ENCODE results near the gene RTCB. TPM values are rescaled to one million over a fixed set of nuclear protein-coding genes. Genes with fewer than 3 reads are reported as not detected.

RTCB gene
- polyA plus RNA-seq, 1 of the 3 experiments (the other 2 are of a cell fraction) = 89.6 TPM

DNA sequence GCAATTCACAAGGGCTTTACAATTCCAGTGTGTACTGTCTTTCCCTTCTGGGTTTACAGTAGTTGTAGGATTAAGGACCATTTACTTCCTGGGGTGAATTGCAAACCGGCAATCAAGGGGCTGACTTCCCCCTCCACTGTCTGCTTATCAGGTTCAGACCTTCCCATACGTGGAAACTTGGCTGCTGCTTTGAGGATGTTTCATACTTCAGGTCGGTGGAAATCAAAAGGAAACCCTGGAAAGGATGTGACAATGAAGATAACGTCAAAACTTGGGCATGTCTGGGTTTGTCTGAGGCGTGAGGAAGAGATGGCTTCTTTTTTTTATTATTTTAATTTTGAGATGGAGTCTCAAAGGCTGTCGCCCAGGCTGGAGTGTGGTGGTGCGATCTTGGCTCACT is 2.1 kb upstream of the RTCB start (continued):
- TF ChIP-seq FOXJ3 (CRISPR knock-in tag; IDR thresholded peaks at IDR 0.05) = no peak
- no peak for TF ChIP-seq SMC3 (IDR thresholded peaks at IDR 0.05; ENCODE audit: low read depth, low read length)
- TF ChIP-seq EP300 (IDR thresholded peaks at IDR 0.05; ENCODE audit: borderline replicate concordance in 1 of 2, low read depth in 1 of 2, low read length in 1 of 2) = no peak
- no peak for TF ChIP-seq EZH2phosphoT487 (IDR thresholded peaks at IDR 0.05; ENCODE audit: borderline replicate concordance, low read depth)
- no peak for TF ChIP-seq MXI1 (IDR thresholded peaks at IDR 0.05; ENCODE audit: low read depth, low read length)

DNA sequence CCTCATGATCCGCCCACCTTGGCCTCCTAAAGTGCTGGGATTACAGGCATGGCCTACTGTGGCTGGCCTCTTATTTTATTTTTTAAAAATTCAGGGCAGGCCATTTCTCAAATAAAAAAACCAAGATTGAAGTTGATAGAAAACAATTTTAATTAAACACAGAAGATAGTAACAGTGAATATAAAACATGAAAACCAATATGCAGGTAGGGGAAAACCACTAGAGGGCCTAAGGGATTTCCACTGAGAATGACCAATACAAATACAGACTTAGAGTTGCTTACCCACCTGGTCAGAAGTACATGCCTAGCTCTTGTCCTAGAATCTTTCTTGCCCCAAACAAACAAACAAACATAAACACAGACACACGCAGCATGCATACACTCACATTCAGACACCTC is 1.7 kb upstream of the RTCB start:
- Histone ChIP-seq H3K4me1 (ENCODE audit: control insufficient read depth in 1 of 2, insufficient read depth in 2 of 2, low read depth in 1 of 2, low read length in 1 of 2) (peaks cover 0 to 10% of the 10 kb centered on the region in 2 experiments; a peak in 3 of 4 replicates), H3K27ac (ENCODE audit: low read depth in 2 of 2, low read length in 1 of 2) (no peak overlapping the region), H3K4me2 (no peak overlapping the region), H3K79me2 (ENCODE audit: insufficient read depth) (peaks cover 33% of the 10 kb centered on the region), H4K20me1 (ENCODE audit: insufficient read depth) (no peaks in the 10 kb centered on the region; the same call in 1 of the 2 replicates), H3K9me2 (no peaks in the 10 kb centered on the region), H3K9ac (no peak overlapping the region), H3F3A (replicated peaks; ENCODE audit: insufficient read depth) (no peaks in the 10 kb centered on the region), H3K4me3 (ENCODE audit: low read depth in 2 of 2, low read length in 1 of 2) (no peak overlapping the region), H2AFZ (ENCODE audit: low read depth) (no peak overlapping the region), H3K9me3 (no peaks in the 10 kb centered on the region), H3K27me3 (ENCODE audit: insufficient read depth) (peaks cover 5% of the 10 kb centered on the region; the same call in 1 of the 2 replicates), H3K36me3 (replicated peaks in 1 of 2; ENCODE audit: control insufficient read depth in 1 of 2, insufficient read depth in 2 of 2, low read length in 1 of 2) (peaks cover 0 to 7% of the 10 kb centered on the region in 2 experiments)
- 90% methylated on average over 2 of the region's 2 CpGs for WGBS (ENCODE audit: low lambda C conversion rate)
- ChIA-PET POLR2A (no interaction called here), CTCF (interaction anchor here (0.6 to 8.7 kb wide), 5 partner anchors 13 to 148 kb away, joined by 3 to 75 read pairs (median 5); partner anchors contain the start of gene FBXO7)
- peak; percentile 53 for TF ChIP-seq RAD21 (IDR thresholded peaks at IDR 0.05; ENCODE audit: low read length)
- TF ChIP-seq SMC3 (IDR thresholded peaks at IDR 0.05; ENCODE audit: low read depth, low read length) = peak; percentile 54; the same call in 1 of the 2 replicates
- no peak for TF ChIP-seq TAF1 (IDR thresholded peaks at IDR 0.05; ENCODE audit: borderline replicate concordance, low read depth, low read length)
- TF ChIP-seq, protein P1, sequence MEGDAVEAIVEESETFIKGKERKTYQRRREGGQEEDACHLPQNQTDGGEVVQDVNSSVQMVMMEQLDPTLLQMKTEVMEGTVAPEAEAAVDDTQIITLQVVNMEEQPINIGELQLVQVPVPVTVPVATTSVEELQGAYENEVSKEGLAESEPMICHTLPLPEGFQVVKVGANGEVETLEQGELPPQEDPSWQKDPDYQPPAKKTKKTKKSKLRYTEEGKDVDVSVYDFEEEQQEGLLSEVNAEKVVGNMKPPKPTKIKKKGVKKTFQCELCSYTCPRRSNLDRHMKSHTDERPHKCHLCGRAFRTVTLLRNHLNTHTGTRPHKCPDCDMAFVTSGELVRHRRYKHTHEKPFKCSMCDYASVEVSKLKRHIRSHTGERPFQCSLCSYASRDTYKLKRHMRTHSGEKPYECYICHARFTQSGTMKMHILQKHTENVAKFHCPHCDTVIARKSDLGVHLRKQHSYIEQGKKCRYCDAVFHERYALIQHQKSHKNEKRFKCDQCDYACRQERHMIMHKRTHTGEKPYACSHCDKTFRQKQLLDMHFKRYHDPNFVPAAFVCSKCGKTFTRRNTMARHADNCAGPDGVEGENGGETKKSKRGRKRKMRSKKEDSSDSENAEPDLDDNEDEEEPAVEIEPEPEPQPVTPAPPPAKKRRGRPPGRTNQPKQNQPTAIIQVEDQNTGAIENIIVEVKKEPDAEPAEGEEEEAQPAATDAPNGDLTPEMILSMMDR (IDR thresholded peaks at IDR 0.05) = peak; percentile 66
- peak; percentile 34 for DNase-seq

DNA sequence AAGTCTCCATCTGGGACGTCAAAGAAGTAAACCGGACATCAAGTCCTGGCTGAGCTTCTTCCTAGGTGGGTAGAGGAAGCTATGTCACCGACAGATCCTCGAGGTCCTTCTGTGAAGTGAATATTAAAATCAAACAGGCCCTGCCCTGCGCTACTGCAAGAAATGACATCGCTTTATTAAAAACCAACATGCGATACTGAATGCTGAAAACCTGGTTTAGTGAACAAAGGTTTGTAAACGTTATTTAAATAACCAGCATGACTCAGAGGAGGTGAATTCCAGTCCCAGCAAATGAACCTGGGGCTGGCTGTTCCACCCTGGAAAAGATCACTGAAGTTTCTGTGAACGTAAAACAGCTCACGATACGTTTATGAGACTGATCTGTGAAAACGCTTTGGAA is 645 bp downstream of the RTCB start:
- ChIA-PET CTCF (interaction anchor here (0.9 to 8.7 kb wide), 8 partner anchors 10 to 285 kb away, joined by 3 to 75 read pairs (median 6); partner anchors contain the start of gene FBXO7), POLR2A (interaction anchor here (0.7 to 1.9 kb wide), 3 partner anchors 33 to 63 kb away, joined by 3 to 13 read pairs (median 6); partner anchors contain the start of gene FBXO7)
- WGBS (ENCODE audit: low lambda C conversion rate) = 3% methylated on average over 12 of the region's 12 CpGs
- peaks cover 0 to 10% of the 10 kb centered on the region in 2 experiments; a peak in 3 of 4 replicates for H3K4me1 ChIP-seq (ENCODE audit: control insufficient read depth in 1 of 2, insufficient read depth in 2 of 2, low read depth in 1 of 2, low read length in 1 of 2)
- peak overlapping the region; percentile 82 for H3K9ac ChIP-seq
- H3K27ac ChIP-seq (ENCODE audit: low read depth in 2 of 2, low read length in 1 of 2) = peak overlapping the region in 1 of 2 experiments; percentile 59
- peaks cover 15 to 30% of the 10 kb centered on the region in 2 experiments for H3K36me3 ChIP-seq (replicated peaks in 1 of 2; ENCODE audit: control insufficient read depth in 1 of 2, insufficient read depth in 2 of 2, low read length in 1 of 2)
- TF ChIP-seq ELF1 (IDR thresholded peaks at IDR 0.05) (no peak), RXRA (IDR thresholded peaks at IDR 0.05; ENCODE audit: borderline replicate concordance, low read depth) (no peak), SMC3 (IDR thresholded peaks at IDR 0.05; ENCODE audit: low read depth, low read length) (no peak), FOXJ3 (CRISPR knock-in tag; IDR thresholded peaks at IDR 0.05) (no peak), RCOR1 (IDR thresholded peaks at IDR 0.05; ENCODE audit: low read length) (no peak), GABPA (IDR thresholded peaks at IDR 0.05; ENCODE audit: low read depth) (no peak), RAD21 (IDR thresholded peaks at IDR 0.05; ENCODE audit: low read length) (no peak), GATA2 (CRISPR knock-in tag; IDR thresholded peaks at IDR 0.05) (no peak)
- TF ChIP-seq, protein P2, sequence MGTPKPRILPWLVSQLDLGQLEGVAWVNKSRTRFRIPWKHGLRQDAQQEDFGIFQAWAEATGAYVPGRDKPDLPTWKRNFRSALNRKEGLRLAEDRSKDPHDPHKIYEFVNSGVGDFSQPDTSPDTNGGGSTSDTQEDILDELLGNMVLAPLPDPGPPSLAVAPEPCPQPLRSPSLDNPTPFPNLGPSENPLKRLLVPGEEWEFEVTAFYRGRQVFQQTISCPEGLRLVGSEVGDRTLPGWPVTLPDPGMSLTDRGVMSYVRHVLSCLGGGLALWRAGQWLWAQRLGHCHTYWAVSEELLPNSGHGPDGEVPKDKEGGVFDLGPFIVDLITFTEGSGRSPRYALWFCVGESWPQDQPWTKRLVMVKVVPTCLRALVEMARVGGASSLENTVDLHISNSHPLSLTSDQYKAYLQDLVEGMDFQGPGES (IDR thresholded peaks at IDR 0.05; ENCODE audit: low read depth, low read length) = no peak
- TF ChIP-seq, protein P3, sequence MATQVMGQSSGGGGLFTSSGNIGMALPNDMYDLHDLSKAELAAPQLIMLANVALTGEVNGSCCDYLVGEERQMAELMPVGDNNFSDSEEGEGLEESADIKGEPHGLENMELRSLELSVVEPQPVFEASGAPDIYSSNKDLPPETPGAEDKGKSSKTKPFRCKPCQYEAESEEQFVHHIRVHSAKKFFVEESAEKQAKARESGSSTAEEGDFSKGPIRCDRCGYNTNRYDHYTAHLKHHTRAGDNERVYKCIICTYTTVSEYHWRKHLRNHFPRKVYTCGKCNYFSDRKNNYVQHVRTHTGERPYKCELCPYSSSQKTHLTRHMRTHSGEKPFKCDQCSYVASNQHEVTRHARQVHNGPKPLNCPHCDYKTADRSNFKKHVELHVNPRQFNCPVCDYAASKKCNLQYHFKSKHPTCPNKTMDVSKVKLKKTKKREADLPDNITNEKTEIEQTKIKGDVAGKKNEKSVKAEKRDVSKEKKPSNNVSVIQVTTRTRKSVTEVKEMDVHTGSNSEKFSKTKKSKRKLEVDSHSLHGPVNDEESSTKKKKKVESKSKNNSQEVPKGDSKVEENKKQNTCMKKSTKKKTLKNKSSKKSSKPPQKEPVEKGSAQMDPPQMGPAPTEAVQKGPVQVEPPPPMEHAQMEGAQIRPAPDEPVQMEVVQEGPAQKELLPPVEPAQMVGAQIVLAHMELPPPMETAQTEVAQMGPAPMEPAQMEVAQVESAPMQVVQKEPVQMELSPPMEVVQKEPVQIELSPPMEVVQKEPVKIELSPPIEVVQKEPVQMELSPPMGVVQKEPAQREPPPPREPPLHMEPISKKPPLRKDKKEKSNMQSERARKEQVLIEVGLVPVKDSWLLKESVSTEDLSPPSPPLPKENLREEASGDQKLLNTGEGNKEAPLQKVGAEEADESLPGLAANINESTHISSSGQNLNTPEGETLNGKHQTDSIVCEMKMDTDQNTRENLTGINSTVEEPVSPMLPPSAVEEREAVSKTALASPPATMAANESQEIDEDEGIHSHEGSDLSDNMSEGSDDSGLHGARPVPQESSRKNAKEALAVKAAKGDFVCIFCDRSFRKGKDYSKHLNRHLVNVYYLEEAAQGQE (IDR thresholded peaks at IDR 0.05; ENCODE audit: low read depth, low read length) = no peak
- H3K9me3 ChIP-seq = no peaks in the 10 kb centered on the region
- H3K27me3 ChIP-seq (ENCODE audit: insufficient read depth) = no peaks in the 10 kb centered on the region
- H3K79me2 ChIP-seq (ENCODE audit: insufficient read depth) = peaks cover 53% of the 10 kb centered on the region
- no peaks in the 10 kb centered on the region for H3K9me2 ChIP-seq
- peak; percentile 12 for DNase-seq
- peak overlapping the region; percentile 90 to 98 for H3K4me3 ChIP-seq (ENCODE audit: low read depth in 2 of 2, low read length in 1 of 2)
- no peaks in the 10 kb centered on the region; the same call in 1 of the 2 replicates for H4K20me1 ChIP-seq (ENCODE audit: insufficient read depth)
- H3K4me2 ChIP-seq = peak overlapping the region; percentile 89
- H2AFZ ChIP-seq (ENCODE audit: low read depth) = peak overlapping the region; percentile 98; the same call in 1 of the 2 replicates
- H3F3A ChIP-seq (replicated peaks; ENCODE audit: insufficient read depth) = no peaks in the 10 kb centered on the region
